Fibroblast of skin of left quadriceps (primary cell): ENCODE measurements around the gene NSG1.
"Not testable (repeated sequence)": the region's sequence is repeated elsewhere in the genome, so short reads cannot be mapped to it uniquely, and the experiment has no call there.

ENCODE experiments used
- DNase-seq, 2 experiments: peaks; one replicate each; pipeline ENCODE4 v3.0.0-alpha.2; 2013; ENCODE audit warnings: low read depth in 2 of 2

NSG1 gene

GRCh38 chr4:4416981-4417380 is 30.1 kb downstream of the NSG1 start:
- no peak for DNase-seq

GRCh38 chr4:4417886-4418285 is 31.0 kb downstream of the NSG1 start:
- no peak for DNase-seq

- no peak for DNase-seq
These were observed 31.9 kb downstream of the NSG1 start for GRCh38 chr4:4418676-4419390.

GRCh38 chr4:4419896-4420295 is 33.0 kb downstream of the NSG1 start:
- no peak for DNase-seq

GRCh38 chr4:4420421-4420820 is 33.5 kb downstream of the NSG1 start:
- no peak for DNase-seq

GRCh38 chr4:4421356-4421755 is 34.5 kb downstream of the NSG1 start:
- no peak for DNase-seq

- DNase-seq: not testable (repeated sequence)
These were observed 35.2 kb downstream of the NSG1 start for GRCh38 chr4:4422117-4422516.

GRCh38 chr4:4422856-4423499 is 36.1 kb downstream of the NSG1 start:
- DNase-seq: no peak

- no peak for DNase-seq
These were observed 37.0 kb downstream of the NSG1 start for GRCh38 chr4:4423706-4424498.

GRCh38 chr4:4424499-4425115 is 37.7 kb downstream of the NSG1 start:
- no peak for DNase-seq

GRCh38 chr4:4425119-4425690 is 38.3 kb downstream of the NSG1 start:
- DNase-seq: no peak

- DNase-seq: no peak
These were observed 38.8 kb downstream of the NSG1 start for GRCh38 chr4:4425696-4426095.

GRCh38 chr4:4426511-4427120 is 39.7 kb downstream of the NSG1 start:
- no peak for DNase-seq

GRCh38 chr4:4427121-4427870 is 40.4 kb downstream of the NSG1 start:
- no peak for DNase-seq

GRCh38 chr4:4427886-4428285 is 41.0 kb downstream of the NSG1 start:
- DNase-seq: no peak

- DNase-seq: no peak
These were observed 42.3 kb downstream of the NSG1 start for GRCh38 chr4:4428966-4429875.

- peak; percentile 69 for DNase-seq
These were observed 43.7 kb downstream of the NSG1 start for GRCh38 chr4:4430492-4431195.

- DNase-seq: no peak
These were observed 45.6 kb downstream of the NSG1 start for GRCh38 chr4:4432341-4433125.
